GM18858 (cell line): ENCODE data around the gene TMEM35B.
"Not testable (repeated sequence)": the region's sequence is repeated elsewhere in the genome, so short reads cannot be mapped to it uniquely, and the experiment has no call there.

Experiments used
- ATAC-seq: cut with Tn5 transposase; IDR thresholded peaks from one replicate; pipeline ENCODE4 v1.9.1; 2021; ENCODE audit not compliant: unreplicated experiment

Gene TMEM35B

GRCh38 chr1:34976384-34977209 lies 8.6 kb downstream of the TMEM35B start:
- no peak for ATAC-seq

- no peak for ATAC-seq
These were observed 9.4 kb downstream of the TMEM35B start for GRCh38 chr1:34975771-34976170.

- ATAC-seq, result no peak
These were observed 9.8 kb downstream of the TMEM35B start for GRCh38 chr1:34975338-34975737.

- ATAC-seq, result no peak
These were observed 10.5 kb downstream of the TMEM35B start for GRCh38 chr1:34974626-34975025.

GRCh38 chr1:34973326-34973725 lies 11.8 kb downstream of the TMEM35B start:
- ATAC-seq, result no peak

- no peak for ATAC-seq
These were observed 14.3 kb downstream of the TMEM35B start for GRCh38 chr1:34970829-34971228.

- ATAC-seq, result no peak
These were observed 14.9 kb downstream of the TMEM35B start for GRCh38 chr1:34970220-34970735.

GRCh38 chr1:34968297-34968696 lies 16.9 kb downstream of the TMEM35B start:
- not testable (repeated sequence) for ATAC-seq

- not testable (repeated sequence) for ATAC-seq
These were observed 17.5 kb downstream of the TMEM35B start for GRCh38 chr1:34967672-34968071.

- ATAC-seq, result no peak
These were observed 19.6 kb downstream of the TMEM35B start for GRCh38 chr1:34965597-34965996.

GRCh38 chr1:34950428-34950827 lies 34.7 kb downstream of the TMEM35B start:
- ATAC-seq, result no peak

GRCh38 chr1:34948739-34949138 lies 36.4 kb downstream of the TMEM35B start:
- ATAC-seq, result not testable (repeated sequence)

GRCh38 chr1:34947641-34948314 lies 37.4 kb downstream of the TMEM35B start:
- ATAC-seq, result not testable (repeated sequence)

GRCh38 chr1:34946211-34946610 lies 38.9 kb downstream of the TMEM35B start:
- no peak for ATAC-seq

GRCh38 chr1:34941798-34942197 lies 43.3 kb downstream of the TMEM35B start:
- not testable (repeated sequence) for ATAC-seq
